ENCODE measurements around the gene GRID2.

The GRID2 gene

DNA sequence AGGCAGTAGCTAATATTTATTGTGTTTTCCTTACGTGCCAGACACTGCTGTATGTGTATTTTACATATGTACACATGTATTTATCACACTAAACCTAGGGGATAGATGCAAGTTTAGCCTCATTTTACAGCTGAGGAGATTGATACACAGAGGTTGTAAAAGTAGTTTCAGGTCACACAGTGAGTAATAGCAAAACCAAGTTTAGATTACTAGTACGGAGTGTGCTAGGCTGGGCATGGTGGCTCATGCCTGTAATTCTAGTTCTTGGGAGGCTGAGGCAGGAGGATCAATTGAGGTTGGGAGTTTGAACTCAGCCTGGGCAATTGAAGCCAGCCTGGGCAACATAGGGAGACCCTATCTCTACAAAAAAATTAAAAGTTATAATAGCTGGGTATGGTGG is 823.7 kb downstream of the GRID2 start:
- no peak for DNase-seq

DNA sequence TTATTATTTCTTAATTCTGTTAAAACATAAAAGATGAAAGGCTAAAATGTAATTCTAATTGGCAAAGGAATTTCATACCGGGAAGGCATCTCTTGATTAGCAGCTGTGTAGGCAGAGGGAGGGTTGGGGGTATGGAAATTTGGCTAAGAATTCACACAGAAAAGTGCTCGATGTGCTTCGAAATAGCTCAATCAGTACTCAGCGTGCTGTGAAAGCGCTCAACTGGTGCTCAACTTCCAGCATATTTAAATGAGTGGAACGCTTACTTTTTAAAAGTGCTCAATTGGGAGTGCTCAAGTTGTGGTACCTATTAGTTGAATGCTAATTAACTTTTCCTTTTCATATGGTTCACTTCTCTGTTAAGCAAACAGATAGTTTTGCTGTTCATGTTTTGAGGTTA is 828.9 kb downstream of the GRID2 start:
- no peak for DNase-seq

DNA sequence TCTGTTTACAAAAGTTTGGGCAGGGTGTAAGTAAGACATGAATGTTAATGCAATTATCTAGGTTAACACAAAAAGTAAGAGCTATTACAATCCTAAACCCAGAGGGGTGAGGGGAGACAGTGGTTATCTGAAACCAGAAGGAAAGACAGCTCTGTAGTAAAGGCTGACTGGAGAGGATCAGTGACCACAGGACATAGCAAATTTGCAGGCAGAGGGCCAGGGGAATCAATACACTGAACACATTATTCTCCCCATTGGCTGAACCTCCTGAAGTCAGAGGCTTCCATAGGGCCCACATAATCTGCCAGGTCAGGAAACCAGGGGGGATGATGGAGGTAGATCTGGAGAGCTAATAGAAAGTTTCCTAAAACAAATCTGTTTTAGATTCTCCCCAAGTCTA is 835.4 kb downstream of the GRID2 start:
- no peak for DNase-seq

DNA sequence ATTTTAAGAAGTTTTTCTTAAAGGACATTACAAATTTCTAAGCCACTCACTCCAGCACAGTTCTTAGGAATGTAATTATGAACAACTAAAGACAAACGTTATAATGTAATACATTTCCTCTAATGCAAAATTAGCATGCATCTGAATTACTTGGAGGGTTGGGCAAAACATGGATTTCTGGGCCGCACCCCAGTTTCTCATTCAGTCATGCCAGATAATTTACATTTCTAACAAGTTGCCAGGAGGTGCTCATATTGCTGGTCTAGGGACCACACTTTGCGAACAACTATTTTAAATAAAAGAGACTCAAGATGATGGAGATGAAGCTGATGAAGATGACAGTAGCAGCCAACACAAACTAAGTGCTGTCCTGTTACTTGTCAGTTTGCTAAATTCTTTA is 840.1 kb downstream of the GRID2 start:
- no peak for DNase-seq

DNA sequence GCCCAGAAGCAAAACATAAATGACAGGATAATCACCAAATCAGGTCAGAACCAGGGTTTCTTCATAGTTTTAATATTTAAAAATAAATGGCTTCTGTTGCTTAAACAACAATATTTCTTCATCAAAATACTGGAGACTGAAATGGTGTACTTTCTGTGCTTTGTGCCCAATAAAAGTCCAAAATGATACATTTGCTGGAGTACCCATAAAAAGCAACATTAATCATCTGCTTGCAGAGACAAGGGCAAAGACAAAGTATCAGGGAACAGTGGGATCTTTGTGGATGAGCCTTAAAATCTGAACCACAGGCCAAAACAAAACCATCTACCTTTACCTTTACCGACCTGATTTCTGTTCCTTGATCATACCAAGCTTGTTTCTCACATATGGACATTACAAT is 840.9 kb downstream of the GRID2 start:
- DNase-seq: no peak

DNA sequence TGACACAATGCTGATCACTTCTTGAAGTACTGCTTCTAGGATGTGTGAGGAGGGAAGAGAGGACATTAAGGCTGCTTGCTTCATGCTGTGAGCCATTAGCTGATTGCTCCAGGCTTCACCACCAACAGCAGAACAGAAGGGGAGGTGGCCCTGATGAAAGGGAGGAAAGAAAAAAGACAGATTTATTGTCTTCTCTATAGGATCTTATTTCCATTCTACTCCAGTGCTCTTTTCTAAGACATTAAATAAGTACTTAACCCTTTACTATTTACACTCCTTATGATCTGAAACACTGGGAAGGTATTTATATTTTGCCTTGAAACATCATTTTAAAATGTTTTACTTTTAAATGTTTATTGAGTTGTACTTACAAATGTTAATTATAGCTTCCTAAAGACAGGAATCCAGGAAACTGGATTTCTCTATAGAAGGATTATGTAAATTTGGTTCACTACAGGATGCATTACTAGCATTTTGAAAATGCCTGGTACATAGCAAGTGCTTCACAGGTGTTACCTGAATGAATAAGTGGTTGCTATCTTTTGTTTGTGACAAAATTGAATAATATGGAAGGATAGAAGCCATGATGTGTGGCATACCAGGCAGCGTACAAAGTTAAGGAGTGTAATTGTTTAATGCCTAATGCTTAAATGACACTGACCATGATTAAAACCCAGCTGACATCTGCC is 843.9 kb downstream of the GRID2 start:
- no peak for DNase-seq

DNA sequence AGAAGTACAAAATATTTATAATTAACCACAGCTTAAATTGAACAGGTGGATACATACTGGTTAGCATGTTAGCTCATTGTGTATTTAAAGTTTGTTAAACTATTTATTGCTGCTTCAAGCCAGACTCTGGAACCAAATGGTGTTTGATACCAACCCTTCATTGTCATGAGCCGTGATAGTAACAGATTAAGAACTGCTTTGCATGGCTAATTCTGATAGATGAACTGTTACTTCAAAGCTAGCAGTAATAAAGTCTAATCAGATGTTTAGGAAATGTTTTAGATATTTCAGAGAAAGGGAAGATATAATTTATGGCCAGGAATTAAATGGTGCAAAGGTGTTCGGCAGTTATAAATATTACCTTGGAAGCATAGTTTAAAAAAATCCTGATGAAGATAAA is 848.7 kb downstream of the GRID2 start:
- DNase-seq: no peak

DNA sequence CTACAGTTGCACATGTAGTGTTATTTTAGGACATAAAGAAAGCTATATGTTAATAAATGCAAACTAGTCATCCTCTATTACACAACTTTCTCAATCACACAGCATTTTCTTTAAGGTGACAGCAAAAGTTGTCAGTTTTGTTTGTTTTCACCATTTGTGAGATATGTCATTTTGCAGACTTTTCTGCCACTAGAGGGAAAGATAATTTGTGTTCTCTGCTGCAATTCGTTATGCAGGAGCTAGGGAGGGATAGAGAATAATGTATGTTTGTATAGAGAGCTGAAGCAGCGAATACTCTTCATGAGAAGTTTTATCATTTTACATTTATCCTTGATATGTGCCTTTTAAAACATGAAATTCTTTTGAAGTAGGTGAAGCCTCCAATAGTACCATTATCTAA is 854.2 kb downstream of the GRID2 start:
- DNase-seq: no peak

DNA sequence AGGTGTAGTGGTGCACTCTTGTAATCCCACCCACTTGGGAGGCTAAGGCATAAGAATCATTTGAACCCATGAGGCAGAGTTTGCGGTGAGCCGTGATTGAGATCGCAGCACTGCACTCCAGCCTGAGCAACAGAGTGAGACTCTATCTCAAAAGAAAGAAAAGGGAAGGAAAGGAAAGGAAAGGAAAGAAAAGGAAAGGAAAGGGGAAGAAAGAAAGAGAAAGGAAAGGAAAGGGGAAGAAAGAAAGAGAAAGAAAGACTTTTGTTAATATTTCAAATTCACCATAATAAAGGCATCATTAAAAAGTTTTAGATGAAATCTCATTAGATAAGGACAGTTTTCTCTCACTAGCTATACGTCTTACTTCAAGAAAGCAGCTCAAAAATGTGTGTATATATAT is 864.3 kb downstream of the GRID2 start:
- DNase-seq: no peak

DNA sequence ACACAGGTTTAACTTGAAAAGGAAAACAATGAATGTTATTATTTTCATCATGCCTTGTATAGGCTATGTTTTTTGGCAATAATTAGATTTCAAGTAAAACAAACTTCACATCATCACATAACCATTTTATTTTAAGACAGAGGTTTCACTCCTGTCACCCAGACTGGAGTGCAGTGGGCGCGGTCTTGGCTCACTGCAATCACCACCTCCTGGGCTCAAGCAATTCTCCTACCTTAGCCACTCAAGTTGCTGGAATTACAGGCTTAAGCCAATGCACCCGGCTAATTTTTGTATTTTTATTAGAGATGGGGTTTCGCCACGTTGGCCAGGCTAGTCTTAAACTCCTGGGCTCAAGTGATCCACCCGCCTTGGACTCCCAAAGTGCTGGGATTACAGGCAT is 866.2 kb downstream of the GRID2 start:
- DNase-seq: no peak

DNA sequence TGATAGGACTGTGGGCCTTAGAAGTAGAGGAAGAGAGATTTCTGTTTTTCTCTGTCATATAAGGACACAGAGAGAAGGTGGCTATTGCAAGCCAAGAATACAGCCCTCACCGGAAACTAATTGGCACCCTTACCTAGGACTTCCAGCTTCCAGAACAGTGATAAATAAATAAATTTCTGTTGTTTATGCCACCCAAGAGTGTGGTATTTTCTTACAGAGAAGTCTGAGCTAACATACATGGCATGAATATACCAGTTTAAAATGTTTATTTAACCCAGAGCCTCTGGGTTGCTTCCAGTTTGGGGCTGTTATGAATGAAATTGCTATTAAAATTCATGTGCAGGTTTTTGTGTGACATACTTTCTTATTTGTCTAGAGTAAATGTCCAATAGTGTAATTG is 870.8 kb downstream of the GRID2 start:
- no peak for DNase-seq

DNA sequence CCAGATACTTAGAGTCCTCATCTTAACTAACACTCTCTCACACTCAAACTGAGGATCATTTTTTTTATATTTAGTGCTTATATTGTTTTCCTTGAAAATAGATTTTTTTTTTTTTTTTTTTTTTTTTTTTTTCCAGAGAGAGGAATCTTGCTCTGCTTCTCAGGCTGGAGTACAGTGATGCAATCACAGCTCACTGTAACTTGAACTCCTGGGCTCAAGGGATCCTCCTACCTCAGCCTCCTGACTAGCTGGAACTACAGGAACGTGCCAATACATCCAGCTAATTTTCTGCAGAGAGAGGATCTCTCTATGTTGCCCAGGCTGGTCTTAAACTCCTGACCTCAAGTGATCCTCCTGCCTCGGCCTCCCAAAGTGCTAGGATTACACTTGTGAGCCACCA is 874.5 kb downstream of the GRID2 start:
- no peak for DNase-seq

DNA sequence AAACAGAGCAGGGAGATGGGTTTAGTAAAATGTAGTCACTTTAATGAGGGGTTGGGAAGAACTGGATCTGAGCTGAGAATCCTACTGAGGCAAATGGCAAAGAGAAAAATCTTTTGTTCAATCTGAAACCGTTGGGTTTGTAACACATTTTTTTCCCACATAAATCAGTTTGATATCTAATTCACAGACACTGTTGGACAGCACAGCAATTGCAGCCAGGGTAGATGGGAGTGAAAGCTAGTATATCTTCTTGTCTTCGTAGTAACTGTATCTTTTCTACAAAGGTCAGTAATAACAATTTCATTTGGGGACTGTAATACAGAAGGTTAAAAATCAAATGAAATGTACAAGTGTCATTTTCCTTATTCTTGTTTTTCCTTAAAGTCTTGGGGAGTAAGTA is 875.3 kb downstream of the GRID2 start:
- DNase-seq: no peak

DNA sequence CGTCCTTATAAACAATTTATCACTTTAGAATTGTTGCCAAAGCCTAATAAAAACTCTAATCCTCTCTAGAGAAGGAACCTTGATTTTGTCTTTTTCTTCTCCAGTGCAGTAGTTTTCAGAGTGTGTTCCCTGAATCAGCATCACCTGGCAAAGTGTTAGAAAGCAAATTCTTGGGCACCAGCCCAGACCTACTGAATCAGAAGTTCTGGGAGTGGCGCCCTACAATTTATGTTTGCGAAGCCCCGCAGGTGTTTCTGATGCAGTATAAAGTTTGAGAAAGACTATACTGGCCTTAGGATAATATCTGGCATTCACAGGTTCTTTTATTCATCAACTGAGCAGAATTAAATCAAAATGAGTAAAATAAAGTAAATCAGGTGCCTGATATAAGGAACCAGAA is 879.0 kb downstream of the GRID2 start:
- DNase-seq: no peak

DNA sequence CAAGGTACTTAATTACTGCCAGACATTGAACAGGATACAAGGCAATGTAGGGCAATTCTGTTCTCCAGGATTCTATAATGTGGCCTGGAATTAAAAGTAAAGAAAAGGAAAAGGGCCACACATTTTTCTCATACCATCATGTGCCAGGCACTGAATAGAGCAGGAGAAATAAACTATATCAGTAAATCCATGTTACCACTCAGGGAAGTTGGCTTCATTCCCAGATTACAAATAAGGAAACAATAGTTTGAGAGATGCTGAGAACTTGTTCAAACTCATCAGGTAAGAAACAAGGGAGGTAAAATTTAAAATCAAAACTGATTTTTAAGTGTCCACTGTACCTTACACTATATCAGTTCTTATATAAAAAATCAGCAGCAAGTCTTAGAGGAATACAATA is 879.8 kb downstream of the GRID2 start:
- no peak for DNase-seq

DNA sequence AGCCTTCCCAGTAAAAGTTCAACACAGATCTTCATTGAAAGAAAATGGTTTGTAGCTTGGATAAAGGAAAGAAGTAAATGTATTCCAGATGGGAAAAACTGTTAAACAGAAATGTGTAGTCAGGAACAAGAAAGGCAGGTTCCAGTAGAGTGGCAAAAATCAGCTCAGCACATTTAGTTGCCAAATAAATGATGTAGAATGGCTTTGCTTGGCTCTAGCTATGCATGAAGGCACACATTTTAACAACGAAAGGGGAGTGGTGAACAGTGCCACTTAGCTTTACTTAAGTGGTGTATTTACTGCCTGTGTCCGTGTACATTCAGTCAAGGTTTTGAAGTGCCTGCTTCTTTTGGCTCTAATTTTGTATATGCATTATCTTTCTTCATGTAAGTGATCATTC is 880.3 kb downstream of the GRID2 start:
- no peak for DNase-seq

DNA sequence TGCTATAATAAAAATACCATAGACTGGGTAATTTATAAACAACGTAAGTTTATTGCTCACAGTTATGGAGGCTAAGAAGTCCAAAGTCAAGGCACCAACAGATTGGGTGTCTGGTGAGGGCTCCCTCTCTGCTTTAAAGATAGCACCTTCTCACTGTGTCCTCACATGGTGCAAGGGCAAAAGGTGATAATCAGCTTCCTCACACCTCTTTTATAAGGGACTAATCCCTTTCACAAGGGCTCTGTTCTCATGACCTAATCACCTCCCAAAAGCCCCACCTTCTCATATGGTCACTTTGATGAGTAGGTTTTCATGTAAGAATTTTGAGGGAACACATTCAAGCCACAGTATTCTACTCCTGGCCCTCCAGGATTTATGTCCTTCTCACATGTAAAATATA is 883.1 kb downstream of the GRID2 start:
- no peak for DNase-seq

DNA sequence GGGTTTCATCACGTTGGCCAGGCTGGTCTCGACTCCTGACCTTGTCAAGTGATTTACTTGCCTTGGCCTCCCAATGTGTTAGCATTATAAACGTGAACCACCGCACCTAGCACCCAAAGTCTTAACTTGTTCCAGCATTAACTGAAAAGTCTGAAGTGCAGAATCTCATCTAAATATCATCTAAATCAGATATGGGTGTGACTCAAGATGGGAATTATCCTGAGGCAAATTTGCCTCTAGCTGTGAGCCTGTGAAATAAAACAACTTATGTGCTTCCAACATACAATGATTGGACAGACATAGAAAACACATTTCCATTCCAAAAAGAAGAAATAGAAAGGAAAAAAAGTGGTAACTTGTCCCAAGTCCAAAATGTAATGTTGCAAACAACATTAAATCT is 883.7 kb downstream of the GRID2 start:
- no peak for DNase-seq

DNA sequence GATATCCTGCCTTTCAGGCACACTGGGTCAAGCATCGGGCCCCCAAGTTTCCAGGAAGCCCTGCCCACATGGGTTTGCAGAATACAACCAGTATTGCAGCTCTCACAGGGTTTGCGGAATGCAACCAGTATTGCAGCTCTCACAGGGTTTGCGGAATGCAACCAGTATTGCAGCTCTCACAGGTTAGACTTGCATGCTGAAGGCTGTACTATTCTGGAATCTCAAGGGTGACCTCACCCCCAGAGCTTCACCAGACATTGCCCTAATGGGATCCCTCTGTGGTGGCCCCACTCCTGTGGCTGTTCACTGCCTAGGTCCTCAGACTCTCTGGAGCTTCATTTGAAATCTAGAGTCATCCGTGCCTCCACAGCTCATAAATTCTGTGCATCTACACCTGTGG is 884.1 kb downstream of the GRID2 start:
- DNase-seq: no peak

DNA sequence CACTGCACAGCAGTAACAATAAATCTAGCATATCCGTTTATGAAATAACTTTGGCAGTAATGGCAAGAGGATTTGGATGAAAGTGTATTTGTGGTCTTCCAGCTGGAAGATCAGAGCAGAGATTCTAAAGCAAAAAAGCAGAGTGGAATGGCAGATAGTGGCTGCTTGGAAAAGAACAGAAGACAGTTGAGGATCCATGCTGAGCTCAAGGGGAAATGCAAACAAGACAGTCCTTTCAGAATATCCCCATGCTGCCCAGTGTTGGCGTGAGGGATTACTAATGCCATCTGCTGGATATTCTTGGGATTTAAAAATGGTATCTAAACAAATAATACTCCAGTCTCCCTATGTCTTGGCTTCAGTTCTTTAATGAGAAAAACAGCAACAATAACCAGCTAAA is 895.7 kb downstream of the GRID2 start:
- no peak for DNase-seq

DNA sequence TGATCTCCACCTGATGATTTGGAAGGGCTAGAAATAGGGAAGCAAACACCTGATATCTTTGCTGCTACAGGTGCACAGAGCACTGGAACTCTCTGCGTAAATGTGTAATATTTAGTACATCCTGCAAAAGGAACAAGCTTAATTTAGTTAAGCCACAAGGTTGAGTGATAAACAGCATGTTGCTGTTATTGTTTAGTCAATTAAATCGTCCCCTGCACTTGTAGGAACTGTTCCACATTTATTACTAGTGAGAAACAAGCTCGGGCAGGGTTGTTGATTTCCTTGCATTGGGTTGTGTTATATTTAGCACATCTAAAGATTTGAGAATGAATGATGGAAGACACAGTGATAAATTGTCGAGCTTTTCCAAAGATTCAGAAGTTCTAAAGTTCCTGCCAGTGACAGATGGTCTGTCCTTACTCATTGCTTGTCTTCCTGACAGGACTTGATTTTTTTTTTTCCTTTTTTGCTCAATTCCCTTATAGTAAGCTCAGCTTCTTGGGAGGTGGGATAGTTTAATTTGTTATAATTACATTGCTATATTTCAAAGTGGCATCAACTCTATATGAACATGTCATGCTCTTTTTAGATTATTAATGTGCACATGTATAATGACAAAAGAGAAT is 897.8 kb downstream of the GRID2 start:
- DNase-seq: no peak

DNA sequence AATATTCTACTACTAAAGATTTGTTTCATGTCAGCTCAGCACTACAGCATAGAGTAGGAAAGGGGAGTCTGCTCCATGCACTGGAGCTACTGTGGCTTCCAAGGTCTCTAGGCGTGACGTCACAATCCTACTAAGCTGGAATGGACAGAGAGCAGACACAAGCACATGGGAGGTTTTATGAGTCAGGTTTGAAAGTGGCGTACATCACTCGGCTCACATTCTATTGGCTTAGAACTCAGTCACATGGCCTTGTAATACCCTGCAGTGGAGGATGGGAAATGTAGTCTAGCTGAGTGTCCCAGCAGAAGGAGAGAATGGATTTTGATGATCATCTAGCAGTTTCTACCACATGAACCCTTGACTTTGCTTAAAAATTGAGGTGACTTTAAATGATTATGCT is 899.9 kb downstream of the GRID2 start:
- no peak for DNase-seq

DNA sequence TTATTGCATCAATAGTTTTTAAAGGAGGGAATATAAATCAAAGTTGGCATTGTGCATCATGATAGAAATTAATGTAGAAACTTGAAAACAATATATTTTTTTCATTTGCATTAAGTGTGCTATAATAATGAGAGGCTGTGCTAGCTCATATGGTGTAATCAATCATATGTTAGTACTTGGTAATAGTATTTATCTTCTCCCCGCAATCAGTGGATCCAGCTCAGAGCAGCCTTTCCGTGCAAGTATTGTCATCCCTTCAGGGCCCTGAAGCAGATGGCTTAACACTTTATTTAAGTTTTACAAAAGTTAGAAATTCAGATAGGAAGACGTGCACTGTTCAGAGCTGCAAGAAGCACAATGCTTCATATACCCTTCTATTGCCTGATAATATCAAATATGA is 908.5 kb downstream of the GRID2 start:
- no peak for DNase-seq

DNA sequence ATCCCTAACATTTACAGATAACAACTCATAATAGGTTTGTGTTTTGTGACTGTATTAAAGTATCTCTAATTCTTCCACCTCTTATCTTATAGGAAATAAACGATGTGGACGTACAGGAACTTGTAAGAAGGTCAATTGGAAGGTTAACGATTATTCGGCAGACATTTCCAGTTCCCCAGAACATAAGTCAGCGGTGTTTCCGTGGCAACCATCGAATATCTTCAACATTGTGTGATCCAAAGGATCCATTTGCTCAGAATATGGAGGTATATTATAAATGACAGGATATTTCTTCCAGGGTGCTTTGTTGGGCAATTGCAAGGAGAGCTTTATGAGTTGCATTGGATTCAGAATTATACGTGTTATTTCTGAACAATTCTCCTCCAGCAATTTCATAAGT is 912.9 kb downstream of the GRID2 start:
- no peak for DNase-seq

DNA sequence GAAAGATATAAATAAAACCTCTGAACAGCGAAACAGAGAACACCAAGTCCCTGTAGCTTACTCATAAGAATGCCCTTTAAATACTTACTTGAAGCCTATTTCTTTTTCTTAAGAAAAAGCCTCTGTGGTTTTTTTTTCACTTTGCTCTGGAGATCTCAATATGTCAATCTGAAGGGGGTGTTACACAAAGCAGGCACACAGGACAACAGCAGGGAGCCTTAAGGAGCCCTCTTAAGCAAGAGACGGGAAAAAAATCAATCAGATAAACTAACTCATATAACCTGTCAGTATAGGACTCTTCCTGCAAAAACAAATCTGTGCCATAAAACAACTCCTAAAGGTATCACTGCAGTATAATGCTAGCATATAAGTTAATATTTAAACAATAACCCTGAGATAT is 913.7 kb downstream of the GRID2 start:
- no peak for DNase-seq
